NCI-H2081 (cell line): Measurements from ENCODE around the gene MITF.
"Not testable (repeated sequence)": the region's sequence is repeated elsewhere in the genome, so short reads cannot be mapped to it uniquely, and the experiment has no call there.

Source experiments
- DNase-seq, 2 experiments: peaks; one replicate each; lab custom pipeline; 2025; lab: John Stamatoyannopoulos, UW

MITF gene

GRCh38 chr3:69915726-69916125 lies 176.5 kb downstream of the MITF start:
- DNase-seq, result no peak

GRCh38 chr3:69920009-69920408 lies 180.7 kb downstream of the MITF start:
- not testable (repeated sequence) for DNase-seq

GRCh38 chr3:69921651-69922050 lies 182.4 kb downstream of the MITF start:
- DNase-seq, result no peak

- no peak for DNase-seq
These were observed 183.3 kb downstream of the MITF start for GRCh38 chr3:69922521-69923000.

- DNase-seq, result no peak
These were observed 186.2 kb downstream of the MITF start for GRCh38 chr3:69925506-69925905.

GRCh38 chr3:69926385-69926784 lies 187.1 kb downstream of the MITF start:
- DNase-seq, result no peak

GRCh38 chr3:69927571-69927970 lies 188.3 kb downstream of the MITF start:
- no peak for DNase-seq

- no peak for DNase-seq
These were observed 189.8 kb downstream of the MITF start for GRCh38 chr3:69929019-69929418.

- no peak for DNase-seq
These were observed 191.3 kb downstream of the MITF start for GRCh38 chr3:69930564-69930963.

- no peak for DNase-seq
These were observed 192.8 kb downstream of the MITF start for GRCh38 chr3:69932087-69932486.

GRCh38 chr3:69932501-69932900 lies 193.2 kb downstream of the MITF start:
- DNase-seq, result no peak

- no peak for DNase-seq
These were observed 195.1 kb downstream of the MITF start for GRCh38 chr3:69934398-69934797.

GRCh38 chr3:69936266-69936665 lies 197.0 kb downstream of the MITF start:
- DNase-seq, result no peak

GRCh38 chr3:69938061-69938460 lies 198.8 kb downstream of the MITF start:
- no peak for DNase-seq

GRCh38 chr3:69938931-69939330 lies 199.7 kb downstream of the MITF start:
- no peak for DNase-seq

GRCh38 chr3:69941037-69941436 lies 201.8 kb downstream of the MITF start:
- DNase-seq, result no peak

GRCh38 chr3:69941439-69942176 lies 202.3 kb downstream of the MITF start:
- no peak for DNase-seq

GRCh38 chr3:69944931-69945493 lies 205.7 kb downstream of the MITF start:
- no peak for DNase-seq

- DNase-seq, result peak; percentile 32 to 40
These were observed 209.1 kb downstream of the MITF start for GRCh38 chr3:69948246-69948862.

- DNase-seq, result no peak
These were observed 212.4 kb downstream of the MITF start for GRCh38 chr3:69951616-69952015.

- no peak for DNase-seq
These were observed 220.3 kb downstream of the MITF start for GRCh38 chr3:69959581-69959980.

GRCh38 chr3:69961706-69962439 lies 222.6 kb downstream of the MITF start:
- no peak for DNase-seq

- no peak for DNase-seq
These were observed 224.4 kb downstream of the MITF start for GRCh38 chr3:69963643-69964042.
